Measurements from ENCODE around the gene ZNF575.
A peak's percentile ranks its signal among the peaks of the same experiment; 100 is the strongest.

Gene ZNF575

DNA sequence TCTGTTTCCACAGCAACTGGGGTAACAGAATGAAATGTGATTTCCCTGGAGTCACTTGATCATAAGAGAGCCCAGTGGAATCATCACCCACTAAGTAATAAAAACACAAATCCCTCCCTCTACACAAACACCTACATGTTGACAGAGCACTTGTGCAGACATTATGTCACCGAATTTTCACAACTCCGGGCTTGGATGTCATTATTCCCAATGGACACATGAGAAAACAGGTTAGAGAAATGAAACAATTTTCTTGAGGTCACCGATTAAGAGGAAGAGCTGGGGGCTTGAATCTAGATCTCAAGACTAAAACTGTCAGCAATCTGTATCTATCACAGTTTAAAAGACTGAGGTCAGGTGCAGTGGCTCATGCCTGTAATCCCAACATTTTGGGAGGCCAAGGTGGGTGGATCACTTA, 39.2 kb downstream of the ZNF575 start:
- no peak for TF ChIP-seq CTCF (IDR thresholded peaks at IDR 0.05; ENCODE audit: insufficient read depth, low read length, poor library complexity, severe bottlenecking)
- H3K36me3 ChIP-seq (ENCODE audit: control insufficient read depth, insufficient read depth, low read length), result no peaks in the 10 kb centered on the region; the same call in 1 of the 2 replicates
- H3K27me3 ChIP-seq (replicated peaks; ENCODE audit: control insufficient read depth, insufficient read depth, low read length), result no peaks in the 10 kb centered on the region
- no peak overlapping the region for H3K4me3 ChIP-seq (replicated peaks; ENCODE audit: low read depth, low read length)
- DNase-seq (ENCODE audit: extremely low read depth, insufficient read length), result no peak

DNA sequence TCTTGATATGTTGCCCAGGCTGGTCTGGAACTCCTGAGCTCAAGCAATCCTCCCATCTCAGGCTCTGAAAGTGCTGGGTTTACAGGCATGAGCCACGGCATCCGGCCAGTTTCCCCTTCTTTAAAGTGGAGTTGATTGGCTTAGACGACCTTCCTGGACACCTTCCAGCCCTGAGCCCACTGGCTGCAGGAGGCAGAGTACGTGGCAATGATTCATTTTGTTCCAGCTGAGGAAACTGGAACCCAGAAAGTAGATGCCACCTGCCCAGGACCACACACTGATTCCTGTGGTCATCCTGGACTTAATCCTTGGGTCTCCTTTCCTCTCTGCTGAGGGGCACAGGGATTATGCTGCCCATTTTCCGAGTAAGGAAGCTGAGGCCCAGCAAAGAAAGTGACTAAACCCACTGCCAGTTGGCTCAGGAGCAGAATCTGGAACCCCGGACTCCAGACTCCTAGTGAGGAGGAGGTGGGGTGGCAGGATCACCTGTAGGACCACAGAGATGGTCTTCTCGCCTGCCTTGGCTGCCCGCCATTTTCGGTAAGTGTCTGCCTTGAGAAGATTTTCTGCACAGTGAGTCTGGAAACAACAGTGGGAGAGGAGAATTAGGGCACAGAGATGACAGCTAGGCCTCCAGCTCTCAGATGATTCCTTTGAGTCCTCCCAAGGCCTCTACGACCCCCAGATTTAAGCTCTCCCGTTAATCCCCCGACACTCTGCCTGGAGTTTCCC, 41.6 kb downstream of the ZNF575 start:
- DNase-seq (ENCODE audit: extremely low read depth, insufficient read length), result no peak
- no peak for TF ChIP-seq CTCF (IDR thresholded peaks at IDR 0.05; ENCODE audit: insufficient read depth, low read length, poor library complexity, severe bottlenecking)
- H3K36me3 ChIP-seq (ENCODE audit: control insufficient read depth, insufficient read depth, low read length), result no peaks in the 10 kb centered on the region; the same call in 1 of the 2 replicates
- H3K4me3 ChIP-seq (replicated peaks; ENCODE audit: low read depth, low read length), result peak overlapping the region; percentile 82
- no peaks in the 10 kb centered on the region for H3K27me3 ChIP-seq (replicated peaks; ENCODE audit: control insufficient read depth, insufficient read depth, low read length)

GRCh38 chr19:43575156-43575950, 42.4 kb downstream of the ZNF575 start, which contains the start of the genes PINLYP and XRCC1:
Gene PINLYP, plus strand, starts transcription at chr19:43575801. Its CDS starts 1,391 bp downstream, at chr19:43577192.
Gene XRCC1, minus strand, starts transcription at chr19:43575527. Its CDS starts 69 bp downstream, at chr19:43575458.
- H3K36me3 ChIP-seq (ENCODE audit: control insufficient read depth, insufficient read depth, low read length), result no peaks in the 10 kb centered on the region; the same call in 1 of the 2 replicates
- H3K27me3 ChIP-seq (replicated peaks; ENCODE audit: control insufficient read depth, insufficient read depth, low read length), result no peaks in the 10 kb centered on the region
- TF ChIP-seq CTCF (IDR thresholded peaks at IDR 0.05; ENCODE audit: insufficient read depth, low read length, poor library complexity, severe bottlenecking), result no peak
- peak within 1 kb of the TSS; percentile 82 for H3K4me3 ChIP-seq (replicated peaks; ENCODE audit: low read depth, low read length)
- peak; percentile 98 for DNase-seq (ENCODE audit: extremely low read depth, insufficient read length)

- Histone ChIP-seq H3K27me3 (replicated peaks; ENCODE audit: control insufficient read depth, insufficient read depth, low read length) (no peaks in the 10 kb centered on the region), H3K36me3 (ENCODE audit: control insufficient read depth, insufficient read depth, low read length) (no peaks in the 10 kb centered on the region; the same call in 1 of the 2 replicates), H3K4me3 (replicated peaks; ENCODE audit: low read depth, low read length) (peak overlapping the region; percentile 57)
- TF ChIP-seq CTCF (IDR thresholded peaks at IDR 0.05; ENCODE audit: insufficient read depth, low read length, poor library complexity, severe bottlenecking), result no peak
- DNase-seq (ENCODE audit: extremely low read depth, insufficient read length), result no peak
Measured at GRCh38 chr19:43575955-43576878, 43.2 kb downstream of the ZNF575 start.

- H3K4me3 ChIP-seq (replicated peaks; ENCODE audit: low read depth, low read length), result no peak overlapping the region
- no peaks in the 10 kb centered on the region for H3K36me3 ChIP-seq (ENCODE audit: control insufficient read depth, insufficient read depth, low read length)
- no peaks in the 10 kb centered on the region for H3K27me3 ChIP-seq (replicated peaks; ENCODE audit: control insufficient read depth, insufficient read depth, low read length)
- no peak for TF ChIP-seq CTCF (IDR thresholded peaks at IDR 0.05; ENCODE audit: insufficient read depth, low read length, poor library complexity, severe bottlenecking)
- no peak for DNase-seq (ENCODE audit: extremely low read depth, insufficient read length)
Measured at GRCh38 chr19:43578787-43579186, 45.8 kb downstream of the ZNF575 start.
